Measurements from ENCODE around the gene SCYGR6. TPM values are rescaled to one million over a fixed set of nuclear protein-coding genes. Genes with fewer than 3 reads are reported as not detected.

SCYGR6 gene
- total RNA-seq, result not detected in 2 replicates

GRCh38 chr2:227724394-227725039, at the start of gene SCYGR6:
TSS of gene SCYGR6 (minus strand) at chr2:227724757. CDS start at chr2:227724757, 0 bp downstream.
- DNase-seq (no peak), ATAC-seq (ENCODE audit: low read depth) (no peak)
- CTCF ChIA-PET, result no interaction called here
- Mint-ChIP-seq H3K4me3 (no peak within 1 kb of the TSS), H3K36me3 (ENCODE audit: low read depth) (no peaks in the 10 kb centered on the region), H3K4me1 (no peaks in the 10 kb centered on the region), H3K27me3 (peaks cover 10% of the 10 kb centered on the region), H3K27ac (no peak within 1 kb of the TSS), H3K9me3 (no peaks in the 10 kb centered on the region)
- intact Hi-C loops (cut with micrococcal nuclease), result no loop called here
- TF ChIP-seq CTCF (IDR thresholded peaks at IDR 0.05), result no peak
- POLR2A ChIA-PET, result no interaction called here

GRCh38 chr2:227774011-227774624, 49.6 kb upstream of the SCYGR6 start:
- Mint-ChIP-seq H3K4me3 (no peak overlapping the region), H3K9me3 (no peaks in the 10 kb centered on the region), H3K4me1 (no peaks in the 10 kb centered on the region), H3K27ac (no peak overlapping the region), H3K36me3 (ENCODE audit: low read depth) (no peaks in the 10 kb centered on the region), H3K27me3 (no peaks in the 10 kb centered on the region)
- TF ChIP-seq CTCF (IDR thresholded peaks at IDR 0.05), result no peak
- POLR2A ChIA-PET, result no interaction called here
- intact Hi-C loops (cut with micrococcal nuclease), result no loop called here
- CTCF ChIA-PET, result interaction anchor here (1.3 kb wide), 1 partner anchor 116 kb away, joined by 3 read pairs; no protein-coding TSS in a partner anchor
- no peak for ATAC-seq (ENCODE audit: low read depth)
- DNase-seq, result no peak

GRCh38 chr2:227772932-227773331, 48.4 kb upstream of the SCYGR6 start:
- no peak for DNase-seq
- H3K4me1 Mint-ChIP-seq, result no peaks in the 10 kb centered on the region
- ChIA-PET CTCF (no interaction called here), POLR2A (no interaction called here)
- H3K4me3 Mint-ChIP-seq, result no peak overlapping the region
- TF ChIP-seq CTCF (IDR thresholded peaks at IDR 0.05), result no peak
- H3K27ac Mint-ChIP-seq, result no peak overlapping the region
- H3K36me3 Mint-ChIP-seq (ENCODE audit: low read depth), result no peaks in the 10 kb centered on the region
- intact Hi-C loops (cut with micrococcal nuclease), result no loop called here
- no peaks in the 10 kb centered on the region for H3K9me3 Mint-ChIP-seq
- no peak for ATAC-seq (ENCODE audit: low read depth)
- no peaks in the 10 kb centered on the region for H3K27me3 Mint-ChIP-seq

- intact Hi-C loops (cut with micrococcal nuclease), result no loop called here
- ATAC-seq (ENCODE audit: low read depth) (no peak), DNase-seq (no peak)
- H3K27me3 Mint-ChIP-seq, result no peaks in the 10 kb centered on the region
- CTCF ChIA-PET, result no interaction called here
- no peaks in the 10 kb centered on the region for H3K4me1 Mint-ChIP-seq
- no peak overlapping the region for H3K4me3 Mint-ChIP-seq
- no peak for TF ChIP-seq CTCF (IDR thresholded peaks at IDR 0.05)
- H3K36me3 Mint-ChIP-seq (ENCODE audit: low read depth), result no peaks in the 10 kb centered on the region
- H3K9me3 Mint-ChIP-seq, result no peaks in the 10 kb centered on the region
- POLR2A ChIA-PET, result no interaction called here
- no peak overlapping the region for H3K27ac Mint-ChIP-seq
Measured at GRCh38 chr2:227772197-227772661, 47.7 kb upstream of the SCYGR6 start.

- TF ChIP-seq CTCF (IDR thresholded peaks at IDR 0.05), result no peak
- POLR2A ChIA-PET, result no interaction called here
- Mint-ChIP-seq H3K4me3 (no peak overlapping the region), H3K36me3 (ENCODE audit: low read depth) (no peaks in the 10 kb centered on the region), H3K27me3 (peaks cover 2% of the 10 kb centered on the region), H3K4me1 (no peaks in the 10 kb centered on the region), H3K9me3 (no peaks in the 10 kb centered on the region), H3K27ac (no peak overlapping the region)
- intact Hi-C loops (cut with micrococcal nuclease), result loop anchor here (2.0 to 10.0 kb wide), 2 partner anchors 295 to 733 kb away; partner anchors contain the start of gene AGFG1
- CTCF ChIA-PET, result no interaction called here
- no peak for DNase-seq
- ATAC-seq (ENCODE audit: low read depth), result no peak
Measured at GRCh38 chr2:227767830-227768229, 43.3 kb upstream of the SCYGR6 start.

Measured in activated B cell treated with CpG ODN at 0.5 μM for 24 hours (primary cell).